ENCODE data around the gene PRPS2.

DNA sequence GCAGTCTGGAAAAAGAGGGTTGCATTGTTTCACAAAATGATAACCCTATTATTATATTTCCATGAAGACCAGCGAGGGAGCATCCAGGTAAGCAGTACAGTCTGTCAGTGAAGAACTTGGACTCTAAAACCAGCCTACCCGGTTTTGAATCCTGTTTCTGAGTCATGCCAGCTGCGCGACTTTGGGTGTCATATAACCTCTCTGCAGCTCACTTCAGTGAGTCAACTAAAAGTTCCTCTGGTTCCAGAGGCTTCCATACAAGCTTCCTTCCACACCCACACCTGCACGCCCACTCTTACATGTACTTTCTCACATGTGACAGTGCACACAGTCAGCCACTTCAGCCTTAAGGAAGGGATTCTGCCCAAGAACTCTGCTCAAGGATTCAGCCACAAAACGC lies 49.8 kb upstream of the PRPS2 start:
- no peak for TF ChIP-seq CTCF (IDR thresholded peaks at IDR 0.05)
- TF ChIP-seq POLR2A (IDR thresholded peaks at IDR 0.05), result no peak

Data from gastroesophageal sphincter (tissue), 3 donors.